Fibroblast of lung (primary cell): ENCODE measurements around the gene BCLAF1. TPM values are rescaled to one million over a fixed set of nuclear protein-coding genes. Genes with fewer than 3 reads are reported as not detected.

ENCODE experiments used
- DNase-seq, 2 donors: peaks; one replicate each; pipeline versions ENCODE4 v3.0.0 to v3.0.0-alpha.2; 2010; ENCODE audit warnings: low read depth in 2 of 2
- H2AFZ ChIP-seq: 2 replicates; pipeline ENCODE4 v1.5.1; 2012; ENCODE audit warnings: low read length, control low read depth, inconsistent platforms
- H3K27ac ChIP-seq: 2 replicates; pipeline ENCODE4 v1.5.1; 2011; ENCODE audit warnings: low read length, control low read depth; ENCODE audit not compliant: insufficient read depth
- H3K27me3 ChIP-seq: 2 replicates; pipeline ENCODE4 v1.5.1; 2011; ENCODE audit warnings: mild to moderate bottlenecking, low read length; ENCODE audit not compliant: control insufficient read depth, insufficient read depth
- H3K36me3 ChIP-seq: 2 replicates; pipeline ENCODE4 v1.5.1; 2011; ENCODE audit warnings: low read length; ENCODE audit not compliant: control insufficient read depth, insufficient read depth
- H3K4me1 ChIP-seq: 2 replicates; pipeline ENCODE4 v1.5.1; 2011; ENCODE audit warnings: low read length; ENCODE audit not compliant: control insufficient read depth, insufficient read depth; ENCODE audit errors: extremely low read depth
- H3K4me2 ChIP-seq: 2 replicates; pipeline ENCODE4 v1.5.1; 2011; ENCODE audit warnings: low read length, control low read depth; ENCODE audit not compliant: insufficient read depth; ENCODE audit errors: extremely low read depth
- H3K4me3 ChIP-seq, 4 experiments: fragments of 200-600 bp in 1 of 4; sonication (generic) in 1 of 4; replicated peaks in 1 of 4; 2 replicates each; pipeline ENCODE4 v1.5.1; 2011 to 2016; ENCODE audit warnings: low read length in 4 of 4, low read depth in 3 of 4, mild to moderate bottlenecking in 3 of 4, control low read depth in 2 of 4, inconsistent platforms in 1 of 4, mixed read lengths in 1 of 4; ENCODE audit not compliant: insufficient read depth in 1 of 4; ENCODE audit errors: control extremely low read depth in 1 of 4
- H3K79me2 ChIP-seq: 2 replicates; pipeline ENCODE4 v1.5.1; 2012; ENCODE audit warnings: mild to moderate bottlenecking, low read length, inconsistent platforms; ENCODE audit not compliant: control insufficient read depth, insufficient read depth
- H3K9ac ChIP-seq: 2 replicates; pipeline ENCODE4 v1.5.1; 2011; ENCODE audit warnings: mild to moderate bottlenecking, low read length, control low read depth; ENCODE audit not compliant: insufficient read depth
- H3K9me3 ChIP-seq: 2 replicates; pipeline ENCODE4 v1.5.1; 2012; ENCODE audit warnings: low read depth, low read length; ENCODE audit not compliant: control insufficient read depth, insufficient read depth
- H4K20me1 ChIP-seq: 2 replicates; pipeline ENCODE4 v1.5.1; 2011; ENCODE audit warnings: low read length; ENCODE audit not compliant: control insufficient read depth, insufficient read depth; ENCODE audit errors: extremely low read depth
- EZH2 ChIP-seq: IDR thresholded peaks from 2 replicates; pipeline ENCODE4 v1.5.1; 2012; ENCODE audit warnings: low read length, control low read depth, mild to moderate bottlenecking; ENCODE audit errors: missing control alignments
- polyA plus RNA-seq, 2 donors: library from polyadenylated mRNA; depleted of rRNA in 1 of 2; stranded (reverse) in 1 of 2; unstranded in 1 of 2; fragments of >200 nt; gene quantifications; 2 replicates each; pipeline ENCODE4 v1.2.1, GENCODE V29; 2011 to 2012; ENCODE audit warnings: missing spikeins in 1 of 2
- total RNA-seq: library from RNA; depleted of rRNA; stranded (reverse); fragments of >200 nt; gene quantifications from 2 replicates; pipeline ENCODE4 v1.2.1, GENCODE V29; 2014
- TF ChIP-seq, protein P1 (sequence below), 2 donors: IDR thresholded peaks in 1 of 2; conservative IDR thresholded peaks in 1 of 2; 1 replicate in 1 of 2; 2 replicates in 1 of 2; pipeline ENCODE4 v1.5.1; 2011 to 2012; ENCODE audit warnings: low read length in 2 of 2, control low read depth in 1 of 2, inconsistent platforms in 1 of 2, low read depth in 1 of 2, mild to moderate bottlenecking in 1 of 2

Gene BCLAF1
- total and polyA plus RNA-seq, 2 donors (not counting 1 experiment from before 2014, with no cell fraction given), result 82.6 to 102 TPM

DNA sequence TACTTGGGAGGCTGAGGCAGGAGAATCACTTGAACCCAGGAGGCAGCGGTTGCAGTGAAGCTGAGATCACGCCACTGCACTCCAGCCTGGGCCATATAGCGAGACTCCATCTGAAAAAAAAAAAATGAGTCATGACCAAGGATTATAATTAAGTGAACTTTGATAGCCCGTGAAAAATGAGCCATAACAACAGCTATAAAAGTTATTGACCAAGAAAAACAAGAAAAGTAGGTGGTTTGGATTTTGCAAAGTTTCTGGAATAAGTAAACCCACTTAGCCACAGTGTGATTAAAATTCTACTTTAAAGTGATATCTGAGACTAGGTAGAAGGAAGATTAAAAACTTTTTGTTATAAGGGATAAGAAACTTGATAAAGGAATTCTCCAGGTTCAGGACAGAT lies 25.9 kb upstream of the BCLAF1 start:
- H2AFZ ChIP-seq, result no peak overlapping the region
- H3K9ac ChIP-seq, result no peak overlapping the region
- H3K36me3 ChIP-seq, result no peaks in the 10 kb centered on the region
- no peaks in the 10 kb centered on the region for H3K27me3 ChIP-seq
- H3K4me1 ChIP-seq, result no peaks in the 10 kb centered on the region
- DNase-seq, result no peak
- no peaks in the 10 kb centered on the region for H3K9me3 ChIP-seq
- H3K79me2 ChIP-seq, result no peaks in the 10 kb centered on the region
- H3K4me2 ChIP-seq, result no peak overlapping the region
- H4K20me1 ChIP-seq, result no peaks in the 10 kb centered on the region
- TF ChIP-seq EZH2, result no peak
- TF ChIP-seq, protein P1, sequence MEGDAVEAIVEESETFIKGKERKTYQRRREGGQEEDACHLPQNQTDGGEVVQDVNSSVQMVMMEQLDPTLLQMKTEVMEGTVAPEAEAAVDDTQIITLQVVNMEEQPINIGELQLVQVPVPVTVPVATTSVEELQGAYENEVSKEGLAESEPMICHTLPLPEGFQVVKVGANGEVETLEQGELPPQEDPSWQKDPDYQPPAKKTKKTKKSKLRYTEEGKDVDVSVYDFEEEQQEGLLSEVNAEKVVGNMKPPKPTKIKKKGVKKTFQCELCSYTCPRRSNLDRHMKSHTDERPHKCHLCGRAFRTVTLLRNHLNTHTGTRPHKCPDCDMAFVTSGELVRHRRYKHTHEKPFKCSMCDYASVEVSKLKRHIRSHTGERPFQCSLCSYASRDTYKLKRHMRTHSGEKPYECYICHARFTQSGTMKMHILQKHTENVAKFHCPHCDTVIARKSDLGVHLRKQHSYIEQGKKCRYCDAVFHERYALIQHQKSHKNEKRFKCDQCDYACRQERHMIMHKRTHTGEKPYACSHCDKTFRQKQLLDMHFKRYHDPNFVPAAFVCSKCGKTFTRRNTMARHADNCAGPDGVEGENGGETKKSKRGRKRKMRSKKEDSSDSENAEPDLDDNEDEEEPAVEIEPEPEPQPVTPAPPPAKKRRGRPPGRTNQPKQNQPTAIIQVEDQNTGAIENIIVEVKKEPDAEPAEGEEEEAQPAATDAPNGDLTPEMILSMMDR (conservative IDR thresholded peaks at IDR 0.05 in 1 of 2, IDR thresholded peaks at IDR 0.05 in 1 of 2; ENCODE audit: low read depth in 1 of 2, low read length in 2 of 2), result no peak
- H3K4me3 ChIP-seq, result no peak overlapping the region
- no peak overlapping the region for H3K27ac ChIP-seq

DNA sequence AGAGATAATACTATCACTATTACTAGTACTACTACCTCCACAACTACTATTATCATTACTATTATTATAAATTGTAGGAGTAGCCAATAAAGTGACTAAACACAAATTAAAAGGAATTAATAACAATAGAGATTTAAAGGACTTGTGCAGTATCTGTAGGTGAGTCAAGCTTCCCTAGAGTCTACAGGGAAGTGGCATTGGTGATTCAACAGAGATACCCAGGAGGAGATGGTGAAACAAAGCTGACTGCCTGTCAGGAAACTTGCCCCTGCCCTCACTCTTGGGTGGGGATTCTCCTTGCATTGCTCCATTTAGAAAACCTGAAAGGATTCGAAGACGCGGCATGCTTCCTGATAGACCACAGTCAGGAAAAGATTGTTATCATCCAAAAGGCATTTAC lies 23.3 kb upstream of the BCLAF1 start:
- Histone ChIP-seq H3K27ac (no peak overlapping the region), H3K4me2 (no peak overlapping the region), H3K9ac (no peak overlapping the region), H2AFZ (no peak overlapping the region), H3K27me3 (no peaks in the 10 kb centered on the region), H3K4me1 (no peaks in the 10 kb centered on the region), H3K4me3 (no peak overlapping the region), H3K9me3 (no peaks in the 10 kb centered on the region), H3K79me2 (no peaks in the 10 kb centered on the region), H3K36me3 (no peaks in the 10 kb centered on the region), H4K20me1 (no peaks in the 10 kb centered on the region)
- TF ChIP-seq, protein P1 (conservative IDR thresholded peaks at IDR 0.05 in 1 of 2, IDR thresholded peaks at IDR 0.05 in 1 of 2; ENCODE audit: low read depth in 1 of 2, low read length in 2 of 2), result no peak
- TF ChIP-seq EZH2, result no peak
- DNase-seq, result no peak

DNA sequence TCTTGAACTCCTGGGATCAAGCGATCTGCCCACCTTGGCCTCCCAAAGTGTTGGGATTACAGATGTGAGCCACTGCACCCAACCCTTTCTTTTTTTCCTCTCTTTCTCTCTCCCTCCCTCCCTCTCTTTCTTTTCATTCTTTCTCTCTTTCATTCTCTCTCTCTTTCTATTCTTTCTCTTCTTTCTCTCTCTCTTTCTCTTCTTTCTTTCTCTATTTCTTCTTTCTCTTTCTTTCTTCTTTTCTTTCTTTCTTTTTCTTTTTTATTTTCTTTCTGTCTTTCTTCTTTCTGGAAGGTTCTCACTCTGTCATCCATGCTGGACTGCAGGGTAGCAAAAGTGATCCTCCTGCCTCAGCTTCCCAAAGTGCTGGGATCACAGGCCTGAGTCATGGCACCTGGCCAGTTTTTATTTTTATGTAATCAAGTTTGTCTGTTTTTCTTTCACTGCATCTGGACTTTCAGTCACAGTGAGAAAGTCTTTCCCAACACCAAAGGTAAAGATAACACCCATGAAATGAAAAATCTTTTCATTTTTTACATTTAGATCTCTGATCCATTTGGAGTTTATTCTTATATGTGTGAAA lies 20.2 kb upstream of the BCLAF1 start:
- Histone ChIP-seq H3K79me2 (no peaks in the 10 kb centered on the region), H3K36me3 (no peaks in the 10 kb centered on the region), H3K4me2 (no peak overlapping the region), H3K27me3 (peaks cover 6% of the 10 kb centered on the region), H3K9ac (no peak overlapping the region), H4K20me1 (no peaks in the 10 kb centered on the region), H3K9me3 (no peaks in the 10 kb centered on the region), H2AFZ (no peak overlapping the region), H3K27ac (no peak overlapping the region), H3K4me1 (no peaks in the 10 kb centered on the region), H3K4me3 (no peak overlapping the region)
- no peak for DNase-seq
- TF ChIP-seq EZH2, result no peak
- TF ChIP-seq, protein P1 (conservative IDR thresholded peaks at IDR 0.05 in 1 of 2, IDR thresholded peaks at IDR 0.05 in 1 of 2; ENCODE audit: low read depth in 1 of 2, low read length in 2 of 2), result no peak
